ENCODE data around the gene RFFL. TPM values are rescaled to one million over a fixed set of nuclear protein-coding genes. Genes with fewer than 3 reads are reported as not detected.

Gene RFFL
- total RNA-seq, 2 donors from 2014 or later, result 12.2 to 20.1 TPM

DNA sequence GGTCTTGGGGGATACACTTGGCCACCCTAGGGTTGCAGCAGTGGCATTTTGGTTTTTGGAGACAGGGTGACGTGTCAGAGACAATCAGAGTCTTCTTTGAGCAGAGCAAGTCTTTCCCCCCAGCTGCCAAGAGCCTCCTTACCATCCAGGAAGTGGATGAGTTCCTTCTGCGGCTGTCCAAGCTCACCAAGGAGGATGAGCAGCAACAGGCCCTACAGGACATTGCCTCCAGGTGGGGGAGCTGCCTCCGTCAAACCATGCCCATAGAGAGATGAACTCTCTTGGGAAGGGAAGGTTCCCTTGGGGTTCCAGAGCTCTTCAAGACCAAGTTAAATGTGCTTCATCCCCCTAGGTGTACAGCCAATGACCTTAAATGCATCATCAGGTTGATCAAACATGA lies 71.9 kb downstream of the RFFL start:
- H3K27ac ChIP-seq, result peak overlapping the region in 1 of 2 donors; percentile 45
- no peak for DNase-seq (ENCODE audit: low spot score)
- peaks cover 0 to 10% of the 10 kb centered on the region in 2 donors for H3K4me1 ChIP-seq
- H3K36me3 ChIP-seq, result peaks cover 77% of the 10 kb centered on the region
- TF ChIP-seq CTCF (IDR thresholded peaks at IDR 0.05), result no peak
- H3K9me3 ChIP-seq, result no peaks in the 10 kb centered on the region
- H3K4me3 ChIP-seq, result no peak overlapping the region
- no peaks in the 10 kb centered on the region for H3K27me3 ChIP-seq

DNA sequence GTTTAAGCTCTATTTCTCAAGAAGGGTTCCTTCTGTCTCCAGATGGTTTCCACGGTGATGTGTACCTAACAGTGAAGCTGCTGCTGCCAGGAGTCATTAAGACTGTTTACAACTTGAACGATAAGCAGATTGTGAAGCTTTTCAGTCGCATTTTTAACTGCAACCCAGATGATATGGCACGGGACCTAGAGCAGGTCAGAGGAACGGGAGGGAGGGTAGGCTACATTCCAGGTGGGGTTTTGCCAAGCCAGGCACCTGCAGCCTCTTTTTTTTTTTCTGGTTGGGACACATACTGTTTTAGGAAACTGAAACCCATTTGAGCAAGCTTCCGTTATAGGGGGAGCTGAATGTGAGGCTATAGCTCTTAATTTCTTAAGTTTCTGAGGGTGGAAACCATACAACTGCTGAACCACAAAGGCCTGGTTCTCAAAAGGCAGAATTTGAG lies 72.6 kb downstream of the RFFL start:
- peaks cover 83% of the 10 kb centered on the region for H3K36me3 ChIP-seq
- H3K27ac ChIP-seq, result peak overlapping the region in 1 of 2 donors; percentile 45
- H3K4me3 ChIP-seq, result no peak overlapping the region
- DNase-seq (ENCODE audit: low spot score), result no peak
- TF ChIP-seq CTCF (IDR thresholded peaks at IDR 0.05), result no peak
- peaks cover 0 to 9% of the 10 kb centered on the region in 2 donors for H3K4me1 ChIP-seq
- no peaks in the 10 kb centered on the region for H3K27me3 ChIP-seq
- no peaks in the 10 kb centered on the region for H3K9me3 ChIP-seq

- no peak for DNase-seq (ENCODE audit: low spot score)
- Histone ChIP-seq H3K27ac (no peak overlapping the region), H3K36me3 (peaks cover 71% of the 10 kb centered on the region), H3K27me3 (no peaks in the 10 kb centered on the region), H3K9me3 (no peaks in the 10 kb centered on the region), H3K4me3 (no peak overlapping the region), H3K4me1 (peaks cover 0 to 9% of the 10 kb centered on the region in 2 donors)
- no peak for TF ChIP-seq CTCF (IDR thresholded peaks at IDR 0.05)
Observed at GRCh38 chr17:34989473-34989872, 74.0 kb downstream of the RFFL start.

- Histone ChIP-seq H3K36me3 (peaks cover 63% of the 10 kb centered on the region), H3K27me3 (no peaks in the 10 kb centered on the region), H3K9me3 (no peaks in the 10 kb centered on the region), H3K4me3 (no peak overlapping the region), H3K4me1 (peaks cover 0 to 9% of the 10 kb centered on the region in 2 donors), H3K27ac (no peak overlapping the region)
- DNase-seq (ENCODE audit: low spot score), result no peak
- no peak for TF ChIP-seq CTCF (IDR thresholded peaks at IDR 0.05)
Observed at GRCh38 chr17:34988644-34989043, 74.9 kb downstream of the RFFL start.

DNA sequence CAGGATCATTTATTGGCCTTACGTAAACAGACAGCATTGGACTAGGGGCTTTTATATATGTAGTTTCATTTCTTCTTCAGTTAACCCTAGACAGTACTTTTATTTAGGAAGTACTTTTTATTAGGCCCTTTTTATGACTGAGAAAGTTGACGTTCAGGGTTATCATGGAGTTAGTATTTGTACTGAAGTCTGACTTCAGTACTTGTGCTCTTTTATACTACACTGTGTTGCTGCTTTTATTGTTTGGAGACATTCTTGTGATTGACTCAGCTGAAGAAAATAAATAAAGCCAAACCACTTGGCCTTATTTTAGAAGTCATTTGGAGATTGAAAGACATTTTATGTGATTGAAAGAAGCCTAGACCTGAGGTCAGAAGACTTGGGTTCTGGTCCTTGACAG lies 76.3 kb downstream of the RFFL start:
- Histone ChIP-seq H3K36me3 (peaks cover 49% of the 10 kb centered on the region), H3K27me3 (no peaks in the 10 kb centered on the region)

More for the DNA sequence above, 76.3 kb downstream of the RFFL start:
- TF ChIP-seq CTCF (IDR thresholded peaks at IDR 0.05), result no peak
- H3K4me3 ChIP-seq, result no peak overlapping the region
- H3K4me1 ChIP-seq, result peaks cover 0 to 13% of the 10 kb centered on the region in 2 donors
- DNase-seq (ENCODE audit: low spot score), result no peak
- no peaks in the 10 kb centered on the region for H3K9me3 ChIP-seq
- no peak overlapping the region for H3K27ac ChIP-seq

Data from right atrium auricular region (tissue), 2 donors.